ENCODE results near the gene TRIM52. TPM values are rescaled to one million over a fixed set of nuclear protein-coding genes. Genes with fewer than 3 reads are reported as not detected.

The TRIM52 gene
- total and polyA plus RNA-seq, 10 of the 15 experiments (the other 5 are each of a cell fraction or from before 2014, with no cell fraction given): 1.4 to 24.3 (median 8.1) TPM

- Histone ChIP-seq H2AFZ (ENCODE audit: control insufficient read depth, low read depth, low read length) (no peak overlapping the region), H3K27ac (ENCODE audit: control insufficient read depth, insufficient read depth) (no peak overlapping the region), H3K79me2 (ENCODE audit: control insufficient read depth, insufficient read depth, low read length) (peaks cover 40% of the 10 kb centered on the region), H3K9ac (ENCODE audit: control insufficient read depth, insufficient read depth, low read length) (no peak overlapping the region), H4K20me1 (ENCODE audit: control insufficient read depth, insufficient read depth) (peaks cover 15% of the 10 kb centered on the region), H3K27me3 (replicated peaks in 1 of 2; ENCODE audit: control insufficient read depth in 2 of 2, insufficient read depth in 2 of 2, low read length in 1 of 2) (no peaks in the 10 kb centered on the region), H3K4me2 (ENCODE audit: control insufficient read depth, insufficient read depth) (no peak overlapping the region), H3K4me3 (no peak overlapping the region), H3K36me3 (ENCODE audit: control insufficient read depth in 2 of 2, insufficient read depth in 2 of 2, low read length in 1 of 2) (peaks cover 47 to 53% of the 10 kb centered on the region in 2 experiments), H3K4me1 (ENCODE audit: control insufficient read depth, insufficient read depth, low read length) (peaks cover 11% of the 10 kb centered on the region), H3K9me3 (replicated peaks; ENCODE audit: control insufficient read depth, insufficient read depth, low read length) (no peaks in the 10 kb centered on the region)
- ChIA-PET POLR2A (interaction anchor here (0.9 to 1.8 kb wide), 3 partner anchors 14 to 46 kb away, joined by 3 to 7 read pairs (median 3); partner anchors contain the start of gene TRIM41), CTCF (interaction anchor here (1.0 kb wide), 1 partner anchor 12 kb away, joined by 3 read pairs; no protein-coding TSS in a partner anchor), RAD21 (ENCODE audit: unreplicated experiment) (no interaction called here), SMC1A (ENCODE audit: uncharacterized antibody, unreplicated experiment) (no interaction called here)
- in situ Hi-C loops (cut with MboI): no loop called here
- intact Hi-C loops (cut with micrococcal nuclease; ENCODE audit: unreplicated experiment): no loop called here
- peak; percentile 8; the same call in 1 of the 2 replicates for TF ChIP-seq POLR2AphosphoS2 (IDR thresholded peaks at IDR 0.05; ENCODE audit: low read depth, low read length)
- 0 out of 2 replicates have a peak, but pooled peaks have one; percentile 23 for TF ChIP-seq FOXM1 (IDR thresholded peaks at IDR 0.05; ENCODE audit: low read depth, low read length)
- peak; percentile 63 for TF ChIP-seq POLR2A (IDR thresholded peaks at IDR 0.05; ENCODE audit: low read depth, low read length)
- peak; percentile 14; the same call in 1 of the 3 replicates for TF ChIP-seq POU2F2 (IDR thresholded peaks at IDR 0.05; ENCODE audit: borderline replicate concordance, low read depth, low read length)
- TF ChIP-seq EZH2 (IDR thresholded peaks at IDR 0.05; ENCODE audit: borderline replicate concordance, control insufficient read depth, low read depth, low read length): no peak
- no peak for TF ChIP-seq SUPT20H (IDR thresholded peaks at IDR 0.05; ENCODE audit: borderline replicate concordance, control insufficient read depth, low read depth, low read length)
- TF ChIP-seq POLR2AphosphoS5 (IDR thresholded peaks at IDR 0.05; ENCODE audit: low read length): peak; percentile 28
- peak; percentile 21; the same call in 1 of the 2 replicates for TF ChIP-seq SMAD5 (IDR thresholded peaks at IDR 0.05; ENCODE audit: low read depth)
- no peak for TF ChIP-seq MXI1 (IDR thresholded peaks at IDR 0.05; ENCODE audit: low read depth, low read length)
- TF ChIP-seq ATF2 (IDR thresholded peaks at IDR 0.05; ENCODE audit: low read length): 0 out of 2 replicates have a peak, but pooled peaks have one; percentile 8
- no TSS peak for BruUV-seq (replicated peaks)
- WGBS (ENCODE audit: insufficient coverage, insufficient replicate concordance, low lambda C conversion rate, missing lambda C conversion rate): 93% methylated on average over 10 of the region's 10 CpGs
- DNase-seq (ENCODE audit: low read depth, low spot score): no peak
- no peak for FAIRE-seq
- no peak for ATAC-seq
Measured at GRCh38 chr5:181236954-181237641, 23.8 kb downstream of the TRIM52 start.

Data from GM12878 (cell line).